ENCODE results near the gene FNDC8.
"Not testable (repeated sequence)": the region's sequence is repeated elsewhere in the genome, so short reads cannot be mapped to it uniquely, and the experiment has no call there.

Gene FNDC8

DNA sequence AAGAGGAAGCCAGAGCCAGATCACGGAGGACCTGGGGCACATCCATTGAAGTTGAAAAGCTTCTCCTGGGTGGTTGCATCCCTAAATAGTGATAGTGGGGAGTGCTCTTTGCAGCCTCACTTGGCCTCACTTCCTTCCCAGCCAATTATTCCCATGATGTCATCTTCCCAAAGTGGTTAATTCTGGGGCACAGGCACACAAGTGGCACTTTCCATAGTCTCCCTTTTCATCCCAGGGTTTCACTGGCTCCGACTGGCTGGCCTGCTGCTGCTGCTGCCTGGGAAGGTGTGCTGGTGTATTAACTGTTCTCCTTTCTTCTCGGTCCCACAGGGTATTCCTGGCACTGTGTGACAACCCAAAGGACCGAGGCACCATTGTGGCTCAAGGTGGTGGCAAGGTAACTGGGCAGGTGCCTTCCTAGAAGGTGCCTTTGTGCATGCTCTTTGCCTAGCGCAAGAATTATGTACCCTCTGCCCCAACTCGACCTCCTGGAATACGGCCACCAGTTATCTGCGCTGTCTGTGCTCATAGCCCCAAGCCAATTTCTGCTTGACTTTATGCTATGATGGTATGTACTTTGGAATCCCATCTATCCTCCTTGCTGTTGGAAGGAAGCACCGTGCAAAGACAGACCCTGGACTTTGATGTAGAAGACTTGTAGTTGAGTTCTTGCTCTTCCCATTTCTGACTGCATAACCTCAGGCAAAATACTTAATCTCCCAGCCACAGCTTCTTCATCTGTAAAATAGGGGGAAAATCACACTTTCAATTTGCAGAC is 54.4 kb downstream of the FNDC8 start:
- Histone ChIP-seq H3K4me3 (ENCODE audit: low read length) (no peak overlapping the region), H3K36me3 (ENCODE audit: control insufficient read depth, low read length) (no peaks in the 10 kb centered on the region), H3K27ac (ENCODE audit: low read depth, low read length) (no peak overlapping the region), H3K4me1 (ENCODE audit: control insufficient read depth, low read length) (no peaks in the 10 kb centered on the region), H3F3A (ENCODE audit: control insufficient read depth, insufficient read depth) (no peaks in the 10 kb centered on the region), H3K9me2 (replicated peaks; ENCODE audit: control insufficient read depth, low read length) (no peaks in the 10 kb centered on the region), H3K27me3 (ENCODE audit: control insufficient read depth, low read length) (no peaks in the 10 kb centered on the region), H3K4me2 (ENCODE audit: low read length) (no peak overlapping the region), H4K20me1 (ENCODE audit: control insufficient read depth, insufficient read depth, low read depth, low read length) (no peaks in the 10 kb centered on the region), H3K9me3 (ENCODE audit: control insufficient read depth, insufficient read depth, low read length) (no peaks in the 10 kb centered on the region), H3K79me2 (ENCODE audit: control insufficient read depth, low read length) (no peaks in the 10 kb centered on the region)
- TF ChIP-seq EZH2phosphoT487 (IDR thresholded peaks at IDR 0.05; ENCODE audit: borderline replicate concordance, low read length): no peak
- TF ChIP-seq, protein P1, sequence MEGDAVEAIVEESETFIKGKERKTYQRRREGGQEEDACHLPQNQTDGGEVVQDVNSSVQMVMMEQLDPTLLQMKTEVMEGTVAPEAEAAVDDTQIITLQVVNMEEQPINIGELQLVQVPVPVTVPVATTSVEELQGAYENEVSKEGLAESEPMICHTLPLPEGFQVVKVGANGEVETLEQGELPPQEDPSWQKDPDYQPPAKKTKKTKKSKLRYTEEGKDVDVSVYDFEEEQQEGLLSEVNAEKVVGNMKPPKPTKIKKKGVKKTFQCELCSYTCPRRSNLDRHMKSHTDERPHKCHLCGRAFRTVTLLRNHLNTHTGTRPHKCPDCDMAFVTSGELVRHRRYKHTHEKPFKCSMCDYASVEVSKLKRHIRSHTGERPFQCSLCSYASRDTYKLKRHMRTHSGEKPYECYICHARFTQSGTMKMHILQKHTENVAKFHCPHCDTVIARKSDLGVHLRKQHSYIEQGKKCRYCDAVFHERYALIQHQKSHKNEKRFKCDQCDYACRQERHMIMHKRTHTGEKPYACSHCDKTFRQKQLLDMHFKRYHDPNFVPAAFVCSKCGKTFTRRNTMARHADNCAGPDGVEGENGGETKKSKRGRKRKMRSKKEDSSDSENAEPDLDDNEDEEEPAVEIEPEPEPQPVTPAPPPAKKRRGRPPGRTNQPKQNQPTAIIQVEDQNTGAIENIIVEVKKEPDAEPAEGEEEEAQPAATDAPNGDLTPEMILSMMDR (IDR thresholded peaks at IDR 0.05; ENCODE audit: low read depth, low read length, poor library complexity, severe bottlenecking): no peak

DNA sequence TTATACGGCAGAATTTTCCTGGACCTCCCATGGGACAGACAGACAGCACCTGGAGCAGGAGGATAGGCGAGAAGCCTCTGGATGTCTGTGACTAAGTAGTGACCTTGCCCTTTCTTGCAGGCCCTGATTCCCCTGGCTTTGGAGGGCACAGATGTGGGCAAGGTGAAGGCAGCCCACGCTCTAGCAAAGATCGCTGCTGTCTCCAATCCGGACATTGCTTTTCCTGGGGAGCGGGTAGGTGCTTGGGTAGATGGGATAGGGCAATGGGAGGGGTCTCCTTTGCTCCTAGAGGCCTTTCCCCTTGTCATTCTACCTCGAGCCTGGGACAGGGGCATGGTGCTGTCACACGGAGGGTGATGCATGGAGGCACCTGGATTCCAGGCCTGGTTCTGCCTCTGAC is 55.5 kb downstream of the FNDC8 start:
- TF ChIP-seq, protein P1 (IDR thresholded peaks at IDR 0.05; ENCODE audit: low read depth, low read length, poor library complexity, severe bottlenecking): no peak
- TF ChIP-seq EZH2phosphoT487 (IDR thresholded peaks at IDR 0.05; ENCODE audit: borderline replicate concordance, low read length): no peak
- no peaks in the 10 kb centered on the region for H3K9me3 ChIP-seq (ENCODE audit: control insufficient read depth, insufficient read depth, low read length)
- H3F3A ChIP-seq (ENCODE audit: control insufficient read depth, insufficient read depth): no peaks in the 10 kb centered on the region
- no peaks in the 10 kb centered on the region for H3K9me2 ChIP-seq (replicated peaks; ENCODE audit: control insufficient read depth, low read length)
- H4K20me1 ChIP-seq (ENCODE audit: control insufficient read depth, insufficient read depth, low read depth, low read length): no peaks in the 10 kb centered on the region
- H3K4me1 ChIP-seq (ENCODE audit: control insufficient read depth, low read length): no peaks in the 10 kb centered on the region
- H3K27me3 ChIP-seq (ENCODE audit: control insufficient read depth, low read length): no peaks in the 10 kb centered on the region
- no peak overlapping the region for H3K4me3 ChIP-seq (ENCODE audit: low read length)
- H3K4me2 ChIP-seq (ENCODE audit: low read length): no peak overlapping the region
- H3K27ac ChIP-seq (ENCODE audit: low read depth, low read length): no peak overlapping the region
- no peaks in the 10 kb centered on the region for H3K79me2 ChIP-seq (ENCODE audit: control insufficient read depth, low read length)
- no peaks in the 10 kb centered on the region for H3K36me3 ChIP-seq (ENCODE audit: control insufficient read depth, low read length)

DNA sequence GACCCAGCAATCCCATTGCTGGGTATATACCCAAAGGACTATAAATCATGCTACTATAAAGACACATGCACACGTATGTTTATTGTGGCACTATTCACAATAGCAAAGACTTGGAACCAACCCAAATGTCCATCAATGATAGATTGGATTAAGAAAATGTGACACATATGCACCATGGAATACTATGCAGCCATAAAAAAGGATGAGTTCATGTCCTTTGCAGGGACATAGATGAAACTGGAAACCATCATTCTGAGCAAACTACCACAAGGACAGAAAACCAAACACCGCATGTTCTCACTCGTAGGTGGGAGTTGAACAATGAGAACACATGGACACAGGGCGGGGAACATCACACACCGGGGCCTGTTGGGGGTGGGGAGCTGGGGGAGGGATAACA is 58.0 kb downstream of the FNDC8 start:
- H4K20me1 ChIP-seq (ENCODE audit: control insufficient read depth, insufficient read depth, low read depth, low read length); H3K9me2 ChIP-seq (replicated peaks; ENCODE audit: control insufficient read depth, low read length); H3F3A ChIP-seq (ENCODE audit: control insufficient read depth, insufficient read depth); H3K9me3 ChIP-seq (ENCODE audit: control insufficient read depth, insufficient read depth, low read length); H3K36me3 ChIP-seq (ENCODE audit: control insufficient read depth, low read length); H3K27ac ChIP-seq (ENCODE audit: low read depth, low read length); H3K79me2 ChIP-seq (ENCODE audit: control insufficient read depth, low read length); H3K27me3 ChIP-seq (ENCODE audit: control insufficient read depth, low read length); H3K4me2 ChIP-seq (ENCODE audit: low read length); H3K4me3 ChIP-seq (ENCODE audit: low read length); H3K4me1 ChIP-seq (ENCODE audit: control insufficient read depth, low read length): not testable (repeated sequence)
